GM21423 (cell line): ENCODE measurements around the gene TBC1D13.
"Not testable (repeated sequence)": the region's sequence is repeated elsewhere in the genome, so short reads cannot be mapped to it uniquely, and the experiment has no call there.

Experiments
- ATAC-seq: cut with Tn5 transposase; IDR thresholded peaks from one replicate; pipeline ENCODE4 v1.9.1; 2021; ENCODE audit warnings: mild to moderate bottlenecking, moderate library complexity; ENCODE audit not compliant: unreplicated experiment

The TBC1D13 gene, protein sequence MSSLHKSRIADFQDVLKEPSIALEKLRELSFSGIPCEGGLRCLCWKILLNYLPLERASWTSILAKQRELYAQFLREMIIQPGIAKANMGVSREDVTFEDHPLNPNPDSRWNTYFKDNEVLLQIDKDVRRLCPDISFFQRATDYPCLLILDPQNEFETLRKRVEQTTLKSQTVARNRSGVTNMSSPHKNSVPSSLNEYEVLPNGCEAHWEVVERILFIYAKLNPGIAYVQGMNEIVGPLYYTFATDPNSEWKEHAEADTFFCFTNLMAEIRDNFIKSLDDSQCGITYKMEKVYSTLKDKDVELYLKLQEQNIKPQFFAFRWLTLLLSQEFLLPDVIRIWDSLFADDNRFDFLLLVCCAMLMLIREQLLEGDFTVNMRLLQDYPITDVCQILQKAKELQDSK

DNA sequence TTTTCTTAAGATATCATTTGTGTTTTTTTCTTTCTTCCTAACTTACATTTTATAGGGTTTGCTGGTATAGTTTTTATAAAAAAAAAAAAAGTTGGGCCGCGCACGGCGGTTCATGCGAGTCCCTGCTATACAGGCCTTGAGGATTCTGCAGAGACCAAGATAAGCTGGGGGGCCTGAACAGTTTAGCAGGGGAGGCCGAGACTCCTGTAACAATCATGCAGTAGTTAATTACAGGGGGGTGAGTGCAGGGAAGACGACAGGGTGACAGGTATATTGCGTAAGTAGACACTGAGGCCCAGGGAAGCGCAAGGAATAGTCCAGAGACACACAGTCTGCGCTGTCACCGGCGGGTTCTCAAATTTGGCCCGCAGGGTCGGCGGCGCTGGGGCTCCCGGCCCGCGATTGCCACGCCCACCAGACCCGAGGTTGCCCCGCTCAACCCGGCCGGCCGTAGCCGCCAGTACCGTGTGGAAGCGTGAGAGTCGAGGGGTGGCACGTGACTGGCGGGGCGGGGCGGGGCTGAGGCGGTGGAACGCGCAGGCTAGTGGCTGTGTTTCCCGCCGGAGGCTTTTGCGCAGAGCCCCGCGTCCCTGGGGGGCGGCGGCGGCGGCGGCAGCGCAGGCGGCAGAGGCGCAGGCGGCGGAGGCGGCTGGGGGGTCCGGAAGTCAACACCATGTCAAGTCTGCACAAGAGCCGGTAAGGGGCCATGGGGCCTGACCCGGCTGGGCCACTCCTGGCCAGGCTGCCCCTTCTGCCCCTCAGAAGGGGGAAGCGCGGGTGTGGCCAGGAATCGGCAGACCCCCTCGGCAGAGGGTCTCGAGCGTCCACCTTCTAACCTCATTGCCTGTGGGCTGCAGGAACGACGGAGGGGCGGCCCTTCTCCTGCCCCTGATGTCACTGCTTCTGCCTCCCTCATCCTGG is at the start of gene TBC1D13:
Gene TBC1D13 (plus strand): TSS at position 573 of the 921 bp plus-strand sequence. CDS start 101 bp downstream, at position 674.
- peak; percentile 85 for ATAC-seq

DNA sequence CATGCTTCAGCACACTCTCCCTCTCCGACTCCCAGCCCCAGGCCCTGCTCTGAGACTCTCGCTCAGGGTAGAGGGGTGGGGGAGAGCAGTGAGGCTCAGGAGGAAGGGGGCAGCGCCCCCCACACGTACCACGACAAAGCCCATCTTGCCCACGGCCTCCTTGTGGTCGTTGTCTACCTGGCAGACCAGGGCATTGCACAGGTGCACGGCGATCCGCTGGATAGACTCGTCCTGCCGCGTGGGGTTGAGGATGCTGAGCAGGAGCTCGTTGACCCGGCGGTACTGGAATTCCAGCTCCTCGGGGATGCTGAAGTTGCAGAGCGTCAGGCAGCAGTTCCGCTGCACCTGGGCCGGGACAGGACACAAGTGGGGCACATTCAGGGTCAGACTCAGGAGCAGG is 44.7 kb upstream of the TBC1D13 start:
- no peak for ATAC-seq

DNA sequence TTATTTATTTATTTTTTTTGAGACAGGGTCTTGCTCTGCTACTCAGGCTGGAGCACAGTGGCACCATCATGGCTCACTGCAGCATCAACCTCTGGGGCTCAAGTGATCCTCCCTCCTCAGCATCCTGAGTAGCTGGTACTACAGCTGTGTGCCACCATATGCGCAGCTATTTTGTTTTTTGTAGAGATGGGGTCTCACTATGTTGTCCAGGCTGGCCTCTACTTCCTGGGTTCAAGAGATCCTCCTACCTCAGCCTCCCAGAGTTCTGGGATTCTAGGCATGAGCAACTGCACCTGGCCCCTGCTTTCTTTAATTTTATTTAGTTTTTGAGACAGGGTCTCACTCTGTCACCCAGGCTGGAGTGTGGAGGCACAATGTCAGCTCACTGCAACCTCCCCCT is 43.6 kb upstream of the TBC1D13 start:
- ATAC-seq = no peak

DNA sequence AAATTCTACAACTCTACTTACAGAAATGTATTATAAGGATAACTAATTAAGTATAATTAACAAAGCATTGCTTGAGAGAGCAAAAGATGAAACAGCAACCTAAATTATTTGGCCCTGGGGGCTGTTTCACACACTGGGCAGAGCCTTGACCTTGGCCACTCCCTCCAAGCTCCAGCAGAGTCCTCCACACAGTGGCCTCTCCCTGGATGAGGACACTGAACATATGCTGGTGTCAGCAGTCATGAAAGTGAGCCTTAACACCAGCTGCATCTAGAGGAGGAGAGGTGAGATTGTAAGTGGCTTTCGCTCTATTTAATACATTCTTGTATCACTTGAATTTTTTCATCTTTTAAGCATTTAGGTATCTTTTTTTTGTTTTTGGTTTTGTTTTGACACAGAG is 39.8 kb upstream of the TBC1D13 start:
- ATAC-seq = no peak

DNA sequence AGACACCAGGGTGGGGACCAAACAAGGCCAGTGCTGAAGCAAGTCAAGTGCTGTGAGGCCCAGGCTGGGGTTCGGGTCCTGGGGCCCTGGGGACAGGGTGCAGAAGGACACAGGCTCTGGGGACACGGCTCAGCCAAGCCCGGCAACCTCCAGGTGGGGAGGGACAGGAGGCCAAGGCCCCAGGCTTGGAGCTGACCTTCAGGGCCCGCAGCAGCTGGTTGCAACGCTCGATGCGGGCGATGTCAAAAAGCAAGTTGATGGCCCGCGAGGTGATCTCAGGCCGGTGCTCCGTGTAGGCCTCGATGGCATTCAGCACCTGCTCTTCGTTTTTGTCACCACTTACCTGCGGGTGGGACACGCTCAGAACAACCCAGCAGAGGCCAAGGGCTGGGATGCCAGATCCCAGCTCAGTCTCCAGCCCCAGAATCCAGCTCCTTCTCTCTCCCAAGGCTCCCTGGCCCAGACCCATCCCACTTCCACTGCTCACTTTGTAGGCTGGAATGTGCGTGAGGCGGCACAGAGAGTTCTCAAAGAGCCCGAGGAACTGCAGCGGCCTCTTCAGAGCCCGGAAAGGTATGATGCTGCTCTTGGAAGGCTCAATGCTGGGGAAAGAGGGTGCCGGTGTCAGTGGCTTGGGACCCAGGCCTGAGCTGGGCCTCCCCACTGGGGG is 36.0 kb upstream of the TBC1D13 start:
- no peak for ATAC-seq

DNA sequence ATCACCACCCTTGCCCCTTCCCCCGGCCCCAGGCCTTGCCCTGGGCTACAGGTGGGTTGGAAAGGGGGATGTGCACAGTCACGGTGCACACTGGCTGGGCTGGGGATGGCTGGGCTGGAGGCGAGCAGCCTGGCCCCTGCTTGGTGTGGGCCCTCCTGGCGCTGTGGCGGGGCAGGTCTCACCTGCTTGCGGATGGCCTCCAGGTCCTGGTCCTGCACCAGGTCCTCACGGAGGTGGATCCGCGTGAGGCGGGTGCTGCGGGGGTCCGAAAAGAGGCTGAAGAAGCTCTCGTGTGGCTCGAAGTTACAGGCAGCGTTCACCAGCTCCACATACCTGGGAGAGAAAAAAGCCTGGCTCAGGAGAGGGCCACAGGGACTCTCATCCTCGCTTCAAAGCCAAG is 33.4 kb upstream of the TBC1D13 start:
- ATAC-seq = no peak

DNA sequence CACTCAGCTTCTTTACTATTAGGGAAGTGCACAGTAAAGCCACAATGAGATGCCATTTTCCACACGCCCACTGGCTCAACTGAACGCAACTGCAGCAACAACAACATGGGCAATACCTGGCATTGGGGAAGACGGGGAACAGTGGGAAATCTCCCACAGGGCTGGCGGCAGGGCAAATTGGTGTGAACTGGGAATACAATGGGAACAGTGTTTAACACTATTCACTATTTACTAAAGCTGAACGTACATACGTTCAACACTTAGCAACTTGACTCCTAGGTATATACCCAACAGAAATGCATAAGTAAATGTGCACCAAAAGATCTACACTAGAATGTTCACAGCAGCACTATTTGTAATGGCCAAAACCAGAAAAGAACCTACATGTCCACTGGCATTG is 29.5 kb upstream of the TBC1D13 start:
- ATAC-seq = no peak

DNA sequence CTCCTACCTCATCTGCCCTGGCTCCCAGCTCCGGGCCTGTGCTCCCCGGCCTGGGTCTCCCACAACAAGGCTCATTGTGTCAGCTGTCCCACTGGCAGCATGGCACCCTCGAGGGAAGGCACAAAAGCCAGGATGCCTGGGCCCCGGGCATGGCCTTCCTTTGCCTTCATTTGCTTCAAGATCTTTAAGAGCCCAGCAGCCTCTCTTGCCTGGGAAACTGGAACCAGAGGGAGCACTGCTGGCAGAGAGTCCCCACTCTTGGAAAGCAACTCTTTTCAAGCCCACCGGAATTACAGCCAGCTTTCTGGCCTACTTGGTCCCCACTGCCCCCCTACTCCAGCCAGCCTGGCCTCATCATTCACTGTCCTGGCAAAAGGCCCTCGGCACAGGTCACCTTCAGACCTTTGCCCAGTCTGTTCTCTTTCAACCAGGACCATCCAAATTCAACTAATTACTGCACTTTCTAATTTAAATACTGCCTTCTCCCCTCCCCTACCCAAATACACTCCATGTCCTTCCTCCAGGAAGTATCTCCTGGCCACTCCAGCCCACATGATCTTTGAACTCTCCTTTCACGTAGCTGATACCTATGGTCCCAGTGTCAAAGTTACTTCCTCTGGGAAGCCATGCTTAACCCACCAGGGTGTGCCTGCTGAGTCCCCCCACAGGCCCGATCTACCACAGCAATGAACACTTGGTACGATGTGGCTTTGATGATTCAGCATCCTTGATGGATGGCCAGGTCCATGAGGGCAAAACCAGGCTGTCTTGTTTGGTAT is 24.2 kb upstream of the TBC1D13 start:
- no peak for ATAC-seq

DNA sequence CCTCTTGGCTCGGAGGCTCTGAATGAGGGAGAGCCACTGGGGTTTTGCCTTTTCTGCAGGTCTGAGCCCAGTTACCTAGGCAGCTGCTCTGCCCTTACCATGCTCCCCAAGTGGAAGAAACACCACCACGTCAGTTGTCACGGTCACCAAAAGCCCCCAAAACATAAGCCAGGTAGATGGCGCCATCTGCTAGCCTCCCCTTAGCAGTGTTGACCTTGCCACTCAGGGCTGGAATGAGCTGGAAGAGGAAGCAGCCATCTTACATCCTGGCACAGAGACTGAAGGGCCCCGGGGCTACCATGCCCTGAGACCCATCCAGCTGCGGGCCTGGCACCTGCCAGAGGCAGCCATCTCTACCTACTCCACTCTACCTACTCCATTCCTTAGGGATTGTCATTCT is 22.7 kb upstream of the TBC1D13 start:
- ATAC-seq = no peak

DNA sequence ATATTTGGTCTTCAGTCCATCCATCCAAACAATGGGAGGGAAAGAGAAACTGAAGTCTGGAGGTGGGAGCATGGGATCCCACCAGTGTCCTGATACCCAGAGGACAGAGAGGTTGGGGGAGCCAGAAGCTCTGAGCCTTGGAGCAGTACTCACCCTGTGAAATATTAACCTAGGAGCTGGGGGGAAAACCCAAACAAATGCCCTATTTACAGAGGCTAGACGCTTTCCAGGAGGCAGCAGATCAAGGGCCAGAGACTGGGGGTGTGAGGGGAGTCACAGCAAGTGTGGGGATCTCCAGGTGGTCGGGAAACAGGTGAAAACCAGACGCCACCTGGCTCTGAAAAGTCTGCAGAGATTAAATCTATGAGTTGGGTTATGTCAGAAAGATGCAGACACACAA is 21.6 kb upstream of the TBC1D13 start:
- ATAC-seq = no peak

DNA sequence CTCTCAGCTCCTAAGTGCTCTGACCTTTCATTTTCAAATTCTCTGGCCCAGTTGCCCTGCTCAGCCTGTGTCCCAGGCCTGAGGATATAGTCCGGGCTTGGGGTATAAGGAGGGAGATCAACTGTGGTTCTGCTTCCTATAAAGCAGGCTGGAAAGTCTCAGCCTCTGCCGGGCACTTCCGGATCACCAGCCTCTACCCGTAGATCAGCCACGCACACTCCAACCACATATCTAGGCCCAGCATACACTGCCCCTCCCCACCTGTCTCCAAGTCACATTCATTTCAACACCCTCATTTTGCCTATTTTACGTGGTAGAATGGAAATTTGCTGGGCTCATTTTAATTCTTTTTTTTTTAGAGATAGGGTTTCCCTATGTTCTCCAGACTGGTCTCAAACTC is 18.4 kb upstream of the TBC1D13 start:
- no peak for ATAC-seq

DNA sequence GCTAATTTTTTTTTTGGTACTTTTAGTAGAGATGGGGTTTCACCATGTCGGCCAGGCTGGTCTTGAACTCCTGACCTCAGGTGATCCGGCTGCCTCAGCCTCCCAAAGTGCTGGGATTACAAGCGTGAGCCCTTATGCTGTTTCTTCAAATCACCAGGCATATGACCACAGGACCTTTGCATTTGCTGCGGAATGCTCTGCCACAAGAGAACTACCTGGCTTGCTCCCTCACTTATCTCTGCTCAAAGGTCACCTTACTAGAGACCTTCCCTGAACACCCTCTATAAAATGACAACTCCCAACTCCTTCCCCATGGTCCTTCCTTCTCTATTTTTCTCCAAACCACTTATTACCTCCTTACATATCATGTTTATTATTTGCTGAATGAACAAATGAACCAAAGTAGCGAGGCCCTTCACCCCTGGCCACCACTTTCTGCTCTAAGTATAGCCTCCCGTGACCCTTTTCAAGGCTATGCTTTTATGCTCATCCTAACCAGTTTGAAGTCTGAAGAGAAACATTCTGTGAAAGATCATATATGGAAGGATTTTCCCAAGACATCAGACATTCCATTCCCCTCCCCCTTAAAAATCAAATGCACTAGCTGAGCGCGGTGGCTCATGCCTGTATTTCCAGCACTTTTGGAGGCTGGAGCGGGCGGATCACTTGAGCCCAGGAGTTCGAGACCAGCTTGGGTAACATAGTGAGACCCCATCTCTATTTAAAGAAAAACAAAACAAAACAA is 16.6 kb upstream of the TBC1D13 start:
- ATAC-seq = no peak

DNA sequence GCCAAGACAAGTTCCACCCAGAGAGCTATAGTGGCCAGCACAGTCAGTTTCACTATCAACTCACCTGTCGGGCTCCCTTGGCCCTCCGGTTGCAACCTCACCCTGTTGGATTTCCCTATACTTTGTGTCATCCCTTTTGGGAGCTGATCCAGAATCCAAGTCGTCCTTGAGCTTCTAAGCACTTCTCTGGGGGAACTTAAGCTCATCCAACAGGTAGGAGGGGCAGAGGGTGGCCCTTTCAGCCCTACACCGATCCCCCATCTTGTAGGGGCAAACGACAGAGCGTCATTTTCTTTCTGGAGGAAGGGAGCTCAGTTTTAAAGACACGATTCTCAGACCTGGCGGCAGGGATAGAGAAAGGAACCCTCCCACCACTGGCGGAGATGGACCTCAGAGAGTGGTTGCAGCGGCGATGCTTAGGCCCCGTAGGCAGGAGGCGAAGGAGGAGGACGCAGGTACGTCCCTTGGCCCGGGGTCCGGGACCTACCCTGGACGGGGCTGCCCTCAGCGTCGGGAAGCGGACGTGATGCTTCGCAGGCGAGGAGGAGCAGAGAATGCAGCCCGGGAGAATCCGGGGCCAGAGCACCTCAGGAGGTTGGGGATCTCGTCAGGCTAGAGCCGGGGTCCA is 15.8 kb upstream of the TBC1D13 start:
- ATAC-seq = peak; percentile 25

DNA sequence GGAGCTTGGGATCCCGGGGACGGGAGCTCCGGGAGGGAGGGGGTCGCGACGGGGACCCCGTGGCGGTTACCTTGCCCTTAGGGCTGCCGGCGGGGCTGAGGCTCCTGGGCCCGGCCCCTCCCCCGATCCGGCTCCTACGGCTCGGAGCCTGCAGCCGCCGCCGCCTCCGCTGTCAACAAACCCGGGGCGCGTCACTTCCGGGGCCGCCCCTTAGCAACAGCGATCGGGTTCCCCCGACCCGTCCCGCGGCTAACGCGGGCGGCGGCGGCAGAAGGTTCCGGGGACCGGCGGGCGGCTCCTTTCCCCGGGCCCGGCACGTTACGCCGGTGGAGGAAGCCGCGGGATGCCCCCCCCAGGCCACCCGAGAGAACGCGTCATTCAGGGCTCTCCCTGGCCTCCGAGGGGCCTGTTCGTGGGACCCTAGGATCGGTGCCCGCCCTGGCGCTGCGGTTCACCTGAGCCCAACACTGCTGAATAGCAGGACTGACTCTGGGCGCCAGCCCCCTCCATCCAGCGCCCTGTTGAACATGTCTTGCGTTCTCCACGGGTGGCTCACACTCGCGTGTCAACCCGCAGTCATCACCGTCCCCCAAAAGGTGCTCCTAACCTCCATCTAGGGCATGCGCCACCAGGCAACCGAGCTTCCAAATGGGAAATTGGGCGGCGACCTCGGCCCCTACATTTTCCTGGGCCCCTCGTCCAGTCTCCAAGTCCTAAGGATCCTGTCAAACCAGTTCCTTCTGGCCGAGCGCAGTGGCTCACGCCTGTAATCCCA is 15.1 kb upstream of the TBC1D13 start, which contains the start of gene ZER1:
Gene ZER1 (minus strand): TSS at position 183 of the 775 bp plus-strand sequence. CDS start 16,362 bp downstream, outside the sequence.
- ATAC-seq = peak; percentile 91

DNA sequence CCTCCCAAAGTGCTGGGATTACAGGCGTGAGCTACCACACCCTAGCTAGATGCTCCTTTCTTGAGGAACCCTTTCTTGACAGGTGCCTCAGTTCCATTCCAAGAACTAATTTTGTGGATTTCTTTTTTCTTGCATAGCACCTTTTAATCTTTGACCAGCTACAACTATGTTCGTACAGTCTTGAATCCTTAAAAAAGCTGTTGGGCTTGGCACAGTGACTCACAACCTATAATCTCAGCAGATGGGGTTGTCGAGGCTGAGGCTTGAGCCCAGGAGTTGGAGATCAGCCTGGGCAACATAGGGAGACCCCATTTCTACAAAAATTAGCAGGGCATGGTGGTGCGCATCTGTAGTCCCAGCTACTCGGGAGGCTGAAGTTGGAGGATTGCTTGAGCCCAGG is 14.0 kb upstream of the TBC1D13 start:
- ATAC-seq = no peak

DNA sequence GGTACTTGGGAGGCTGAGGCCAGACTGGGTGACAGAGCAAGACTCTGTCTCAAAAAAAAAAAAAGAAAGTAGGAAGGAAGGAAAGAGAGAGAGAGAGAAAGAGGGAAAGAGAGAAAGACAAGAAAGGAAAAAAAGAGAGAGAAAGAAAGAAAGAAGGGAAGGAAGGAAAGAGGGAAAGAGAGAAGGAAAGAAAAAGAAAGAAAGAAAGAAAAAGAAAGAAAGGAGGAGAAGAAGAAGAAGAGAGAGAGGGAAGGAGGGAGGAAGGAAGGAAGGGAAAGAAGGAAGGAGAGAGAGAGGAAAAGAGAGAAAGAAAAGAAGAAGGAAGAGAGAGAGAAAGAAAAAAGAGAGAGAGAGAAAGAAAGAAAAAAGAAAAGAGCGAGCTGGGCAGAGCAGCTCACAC is 12.2 kb upstream of the TBC1D13 start:
- no peak for ATAC-seq

DNA sequence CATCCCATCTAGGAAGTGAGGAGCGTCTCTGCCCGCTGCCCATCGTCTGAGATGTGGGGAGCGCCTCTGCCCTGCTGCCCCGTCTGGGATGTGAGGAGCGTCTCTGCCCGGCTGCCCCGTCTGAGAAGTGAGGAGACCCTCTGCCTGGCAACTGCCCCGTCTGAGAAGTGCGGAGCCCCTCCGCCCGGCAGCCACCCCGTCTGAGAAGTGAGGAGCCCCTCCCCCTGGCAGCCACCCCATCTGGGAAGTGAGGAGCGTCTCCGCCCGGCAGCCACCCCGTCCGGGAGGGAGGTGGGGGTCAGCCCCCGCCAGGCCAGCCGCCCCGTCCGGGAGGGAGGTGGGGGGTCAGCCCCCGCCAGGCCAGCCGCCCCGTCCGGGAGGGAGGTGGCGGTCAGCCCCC is 7.0 kb upstream of the TBC1D13 start:
- ATAC-seq = not testable (repeated sequence)
